GM19023 (cell line): ENCODE measurements around the gene MTERF1.
A peak's percentile ranks its signal among the peaks of the same experiment; 100 is the strongest.
"Not testable (repeated sequence)": the region's sequence is repeated elsewhere in the genome, so short reads cannot be mapped to it uniquely, and the experiment has no call there.

Source experiments
- ATAC-seq: cut with Tn5 transposase; IDR thresholded peaks from one replicate; pipeline ENCODE4 v1.9.1; 2021; ENCODE audit warnings: mild to moderate bottlenecking, moderate library complexity; ENCODE audit not compliant: unreplicated experiment

Gene MTERF1, protein sequence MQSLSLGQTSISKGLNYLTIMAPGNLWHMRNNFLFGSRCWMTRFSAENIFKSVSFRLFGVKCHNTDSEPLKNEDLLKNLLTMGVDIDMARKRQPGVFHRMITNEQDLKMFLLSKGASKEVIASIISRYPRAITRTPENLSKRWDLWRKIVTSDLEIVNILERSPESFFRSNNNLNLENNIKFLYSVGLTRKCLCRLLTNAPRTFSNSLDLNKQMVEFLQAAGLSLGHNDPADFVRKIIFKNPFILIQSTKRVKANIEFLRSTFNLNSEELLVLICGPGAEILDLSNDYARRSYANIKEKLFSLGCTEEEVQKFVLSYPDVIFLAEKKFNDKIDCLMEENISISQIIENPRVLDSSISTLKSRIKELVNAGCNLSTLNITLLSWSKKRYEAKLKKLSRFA

GRCh38 chr7:91880413-91881241 is at the start of gene MTERF1:
MTERF1 (minus strand) TSS chr7:91880702; CDS start chr7:91880083, 619 bp downstream.
- peak; percentile 99 for ATAC-seq

- ATAC-seq, result no peak
These were observed 49.0 kb upstream of the MTERF1 start for GRCh38 chr7:91929463-91929862.

DNA sequence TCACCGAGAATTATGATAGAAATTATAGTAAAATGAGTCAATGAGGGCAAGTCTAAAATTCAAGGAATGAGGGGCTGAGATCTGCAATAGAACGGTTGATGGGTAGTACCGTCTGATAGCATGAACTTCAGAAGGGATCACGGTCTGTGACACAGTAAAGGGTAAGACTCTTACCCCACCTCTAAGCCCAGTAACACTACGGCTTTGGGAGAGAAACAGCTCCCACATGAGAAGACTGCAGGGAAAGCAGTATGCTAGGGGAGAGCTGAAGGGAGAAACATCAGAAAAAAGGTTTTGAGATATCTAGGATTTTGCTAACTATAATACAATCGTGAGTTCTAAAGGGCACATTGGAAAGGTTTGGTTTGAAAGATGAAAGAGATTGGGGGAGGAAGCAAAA is 47.4 kb upstream of the MTERF1 start:
- no peak for ATAC-seq

- ATAC-seq, result no peak
These were observed 42.4 kb upstream of the MTERF1 start for GRCh38 chr7:91922857-91923256.

DNA sequence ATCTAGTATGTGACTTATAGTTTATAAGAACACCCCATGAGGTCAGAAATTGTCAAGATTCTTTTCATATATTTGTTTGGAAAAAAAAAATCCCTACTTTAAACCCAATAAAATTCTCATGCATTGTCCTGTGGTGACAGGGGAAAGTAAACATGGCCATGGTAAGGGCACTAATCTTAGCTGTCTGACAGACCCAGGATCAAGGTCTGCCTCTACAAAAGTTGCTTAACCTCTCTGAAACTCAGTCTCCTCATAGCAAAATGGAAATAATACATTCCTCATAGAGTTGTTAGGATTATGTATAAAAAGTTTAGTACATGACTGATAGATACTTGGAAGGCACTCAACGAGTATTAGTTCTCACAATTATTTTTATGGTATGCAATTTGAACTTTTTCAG is 37.9 kb upstream of the MTERF1 start:
- ATAC-seq, result no peak

- no peak for ATAC-seq
These were observed 35.5 kb upstream of the MTERF1 start for GRCh38 chr7:91916051-91916440.

- ATAC-seq, result no peak
These were observed 35.0 kb upstream of the MTERF1 start for GRCh38 chr7:91915401-91916050.

DNA sequence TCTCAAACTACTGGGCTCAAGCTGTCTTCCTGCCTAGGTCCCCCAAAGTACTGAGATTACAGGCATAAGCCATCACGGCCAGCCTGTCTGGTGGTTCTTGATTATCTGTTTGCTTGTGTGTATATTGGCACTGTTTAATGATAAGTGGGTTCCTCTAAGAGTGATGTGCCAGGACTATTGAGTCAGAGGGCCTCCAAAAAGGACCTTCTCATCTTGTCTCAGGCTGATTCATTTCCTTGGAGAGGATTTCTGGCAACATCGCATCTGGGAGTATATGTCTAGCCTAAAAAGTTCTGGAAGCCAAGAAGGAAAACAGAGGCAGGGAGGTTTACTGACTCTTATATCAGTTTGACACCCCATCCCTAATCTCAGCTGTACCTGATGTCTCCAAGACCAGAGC is 33.1 kb upstream of the MTERF1 start:
- ATAC-seq, result no peak

- no peak for ATAC-seq
These were observed 32.0 kb upstream of the MTERF1 start for GRCh38 chr7:91912494-91912893.

DNA sequence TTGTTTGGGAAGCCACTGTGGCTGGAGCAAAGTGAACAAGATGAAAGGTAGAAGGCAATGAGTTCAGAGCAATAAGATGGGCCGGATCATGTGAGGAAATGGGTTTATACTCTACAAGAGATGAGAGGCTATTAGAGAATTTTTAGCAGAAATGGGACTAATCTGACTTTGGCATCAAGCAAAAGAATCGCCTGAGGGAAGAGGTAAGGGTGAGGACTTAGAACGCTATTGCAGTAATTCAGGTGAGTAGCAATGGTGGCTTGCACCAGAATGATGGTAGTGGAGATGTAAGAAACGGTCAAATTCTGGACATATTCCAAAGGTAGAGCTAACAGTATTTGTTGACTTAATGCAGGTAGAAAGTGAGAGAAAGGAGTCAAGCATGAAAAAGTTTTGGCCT is 30.6 kb upstream of the MTERF1 start:
- ATAC-seq, result no peak

- ATAC-seq, result no peak
These were observed 29.7 kb upstream of the MTERF1 start for GRCh38 chr7:91910171-91910570.

DNA sequence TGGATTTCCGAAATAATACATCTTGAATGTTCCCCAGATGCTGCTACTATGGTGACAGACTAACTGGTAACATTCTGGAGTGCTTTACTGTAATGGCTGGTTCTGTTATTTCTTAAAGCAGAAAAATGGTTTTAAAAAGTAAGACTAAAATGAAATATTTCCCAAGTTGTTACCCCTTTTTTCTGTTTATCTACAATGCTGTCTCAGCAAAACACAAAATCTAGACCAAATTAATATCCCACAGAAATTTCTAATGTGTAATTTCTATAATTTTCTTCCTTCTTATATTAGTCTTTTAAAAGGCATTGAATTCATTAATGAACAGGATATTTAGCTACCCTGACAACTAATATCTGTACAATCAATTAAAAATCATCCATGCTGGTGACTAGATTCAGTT is 19.1 kb upstream of the MTERF1 start:
- no peak for ATAC-seq

DNA sequence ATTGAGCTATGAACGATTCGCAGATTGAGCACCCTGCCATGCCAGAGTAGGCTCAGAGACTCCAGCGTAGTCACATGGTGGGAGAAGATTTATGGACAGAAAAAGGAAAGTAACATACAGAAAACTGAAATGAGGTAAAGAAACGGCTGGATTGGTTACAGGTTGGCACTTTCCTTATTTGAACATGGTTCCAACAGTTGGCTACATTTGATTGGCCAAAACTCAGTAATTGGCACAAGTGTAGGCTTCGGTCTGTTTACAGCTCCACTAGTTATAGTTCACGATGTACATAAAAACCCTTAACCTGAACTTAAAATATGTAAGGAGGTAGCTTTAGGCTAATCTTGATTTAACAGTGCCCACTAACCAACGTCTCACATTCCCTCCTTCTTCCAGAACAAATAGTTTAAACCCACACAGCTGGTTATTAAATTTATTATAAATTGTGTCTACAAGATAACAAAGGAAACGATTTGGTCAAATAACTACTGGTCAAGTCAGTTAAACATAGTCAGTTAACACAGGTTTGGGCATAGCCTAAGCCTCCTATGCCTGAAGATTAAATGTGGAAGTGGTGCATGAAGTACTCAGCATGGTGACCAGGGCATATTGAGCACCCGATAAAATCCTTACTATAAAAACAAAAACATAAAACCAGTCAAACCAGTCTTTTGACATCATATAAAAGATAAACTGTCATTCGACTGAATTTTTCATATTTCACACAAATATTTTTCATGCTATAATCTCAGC is 17.9 kb upstream of the MTERF1 start:
- ATAC-seq, result no peak

DNA sequence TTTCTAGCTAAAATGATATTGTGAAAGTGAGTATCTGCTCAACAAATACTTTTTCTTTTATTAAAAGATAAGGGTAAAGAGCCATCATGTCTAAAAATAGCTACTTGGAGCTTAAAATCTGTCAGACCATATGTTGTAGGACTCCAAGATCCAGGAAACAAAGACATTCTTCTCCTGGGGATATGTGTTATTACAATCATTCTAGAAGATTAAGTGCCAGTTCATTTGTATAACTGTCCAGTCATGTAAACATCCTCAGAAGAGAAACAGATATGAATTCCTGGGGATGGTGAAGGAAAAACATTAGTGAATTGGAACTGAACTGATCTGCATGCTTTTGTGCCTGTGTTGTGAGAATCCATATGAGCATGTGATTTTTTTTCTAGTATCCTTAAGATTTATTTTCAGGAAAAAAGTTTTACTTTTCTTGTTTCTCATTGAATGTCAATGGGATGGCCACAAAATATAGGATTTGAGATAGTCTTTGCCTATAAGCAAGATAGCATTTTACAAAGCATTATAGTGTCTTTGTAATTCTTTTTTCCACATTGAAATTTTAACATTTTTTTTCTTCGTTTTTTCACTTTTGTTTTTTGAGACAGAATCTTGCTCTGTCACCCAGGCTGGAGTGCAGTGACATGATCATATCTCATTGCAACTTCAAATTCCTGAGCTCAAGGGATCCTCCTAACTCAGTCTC is 14.4 kb upstream of the MTERF1 start:
- ATAC-seq, result no peak

GRCh38 chr7:91893699-91894098 is 13.2 kb upstream of the MTERF1 start:
- not testable (repeated sequence) for ATAC-seq

- ATAC-seq, result no peak
These were observed 12.4 kb upstream of the MTERF1 start for GRCh38 chr7:91892821-91893340.

DNA sequence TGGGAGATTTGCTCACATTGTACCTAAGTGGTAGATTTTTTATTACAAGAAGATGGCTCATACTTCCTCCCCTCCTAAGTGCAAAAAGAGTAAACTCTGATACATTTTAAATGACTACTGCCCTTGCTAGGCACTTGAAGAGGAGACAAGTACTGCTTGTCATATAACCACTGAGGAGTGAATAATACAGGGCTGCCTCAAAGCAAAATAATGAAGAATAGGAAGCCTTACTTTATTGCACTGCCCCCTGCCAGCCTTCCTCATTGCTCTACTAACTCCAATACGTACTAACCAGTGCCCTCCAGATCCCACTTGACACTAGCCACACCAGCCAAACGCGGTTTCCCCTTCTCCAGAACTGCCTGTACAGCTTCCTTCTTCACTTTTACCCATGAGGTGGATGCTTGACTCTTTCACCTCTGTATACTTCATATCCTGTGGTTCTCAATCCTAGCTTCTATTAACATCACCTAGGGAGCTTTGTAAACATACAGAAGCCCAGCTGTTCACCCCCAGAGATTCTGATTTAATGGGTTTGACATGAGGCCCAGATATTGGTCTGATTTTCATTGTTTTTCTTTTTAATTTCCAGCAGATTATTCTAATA is 11.7 kb upstream of the MTERF1 start:
- ATAC-seq, result no peak

DNA sequence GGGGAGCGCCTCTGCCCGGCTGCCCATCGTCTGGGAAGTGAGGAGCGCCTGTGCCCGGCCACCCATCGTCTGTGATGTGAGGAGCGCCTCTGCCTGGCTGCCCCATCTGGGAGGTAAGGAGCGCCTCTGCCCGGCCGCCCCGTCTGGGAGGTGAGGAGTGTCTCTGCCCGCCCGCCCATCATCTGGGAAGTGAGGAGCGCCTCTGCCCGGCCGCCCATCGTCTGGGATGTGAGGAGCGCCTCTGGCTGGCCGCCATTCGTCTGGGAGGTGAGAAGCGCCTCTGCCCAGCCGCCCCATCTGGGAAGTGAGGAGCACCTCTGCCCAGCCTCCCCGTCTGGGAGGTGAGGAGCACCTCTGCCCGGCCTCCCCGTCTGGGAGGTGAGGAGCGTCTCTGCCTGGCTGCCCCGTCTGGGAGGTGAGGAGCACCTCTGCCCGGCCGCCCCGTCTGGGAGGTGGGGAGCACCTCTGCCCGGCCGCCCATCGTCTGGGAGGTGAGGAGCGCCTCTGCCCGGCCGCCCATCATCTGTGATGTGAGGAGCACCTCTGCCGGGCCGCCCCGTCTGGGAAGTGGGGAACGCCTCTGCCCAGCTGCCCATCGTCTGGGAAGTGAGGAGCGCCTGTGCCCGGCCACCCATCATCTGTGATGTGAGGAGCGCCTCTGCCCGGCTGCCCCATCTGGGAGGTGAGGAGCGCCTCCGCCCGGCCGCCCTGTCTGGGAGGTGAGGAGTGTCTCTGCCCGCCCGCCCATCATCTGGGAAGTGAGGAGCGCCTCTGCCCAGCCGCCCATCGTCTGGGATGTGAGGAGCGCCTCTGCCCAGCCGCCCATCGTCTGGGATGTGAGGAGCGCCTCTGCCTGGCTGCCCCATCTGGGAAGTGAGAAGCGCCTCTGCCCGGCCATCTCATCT is 8.0 kb upstream of the MTERF1 start:
- ATAC-seq, result not testable (repeated sequence)
